GM23248 (cell line): ENCODE measurements around the gene KIAA1958.

Source experiments
- EZH2 ChIP-seq: fragments of 200-600 bp; sonication (generic); IDR thresholded peaks from 2 replicates; pipeline ENCODE4 v1.6.1; 2018; ENCODE audit warnings: antibody characterized with exemption, mild to moderate bottlenecking; ENCODE audit not compliant: insufficient read depth, poor library complexity, severe bottlenecking
- EZH2phosphoT487 ChIP-seq: fragments of 200-600 bp; sonication (generic); IDR thresholded peaks from 2 replicates; pipeline ENCODE4 v1.6.1; 2018; ENCODE audit warnings: antibody characterized with exemption, moderate library complexity, mild to moderate bottlenecking, low read depth; ENCODE audit not compliant: insufficient read depth

- no peak for TF ChIP-seq EZH2phosphoT487
- TF ChIP-seq EZH2: no peak
These were observed 19.0 kb downstream of the KIAA1958 start for GRCh38 chr9:112505607-112506006.
